HepG2 (cell line): ENCODE results near the gene GNAS-AS1.

Source experiments
- CAMTA2 ChIP-seq: sonication (generic); formaldehyde crosslinking; IDR thresholded peaks from 2 replicates; pipeline ENCODE4 v1.4.0; 2020; ENCODE audit warnings: mild to moderate bottlenecking, missing genetic modification reagents, borderline replicate concordance
- CEBPG ChIP-seq: IDR thresholded peaks from 2 replicates; pipeline ENCODE4 v1.6.1; 2016
- HNRNPL ChIP-seq: fragments of 200-400 bp; formaldehyde crosslinking; IDR thresholded peaks from 2 replicates; pipeline ENCODE4 v1.6.1; 2017; ENCODE audit warnings: mild to moderate bottlenecking, low read depth, low read length
- HOXA7 ChIP-seq: sonication (generic); formaldehyde crosslinking; IDR thresholded peaks from 2 replicates; pipeline ENCODE4 v1.8.1; 2022; ENCODE audit warnings: mild to moderate bottlenecking, missing genetic modification reagents, moderate library complexity
- MYNN ChIP-seq: sonication (generic); formaldehyde crosslinking; IDR thresholded peaks from 2 replicates; pipeline ENCODE4 v1.4.0; 2020; ENCODE audit warnings: mild to moderate bottlenecking, low read depth, missing genetic modification reagents
- POLR2A ChIP-seq, 2 experiments: IDR thresholded peaks; 2 replicates each; pipeline ENCODE4 v1.6.1; 2011; ENCODE audit warnings: low read depth in 2 of 2, low read length in 2 of 2, mild to moderate bottlenecking in 1 of 2, moderate library complexity in 1 of 2; ENCODE audit not compliant: insufficient read depth in 1 of 2
- ZSCAN21 ChIP-seq: sonication (generic); formaldehyde crosslinking; IDR thresholded peaks from 2 replicates; pipeline ENCODE4 v1.8.0; 2022; ENCODE audit warnings: mild to moderate bottlenecking, missing genetic modification reagents, moderate library complexity, borderline replicate concordance

GRCh38 chr20:58837717-58838116 lies 13.0 kb downstream of the GNAS-AS1 start:
- no peak for TF ChIP-seq POLR2A (IDR thresholded peaks at IDR 0.05; ENCODE audit: insufficient read depth in 1 of 2, low read depth in 2 of 2, low read length in 2 of 2)
- no peak for TF ChIP-seq CEBPG (CRISPR knock-in tag)
- TF ChIP-seq MYNN: no peak
- TF ChIP-seq ZSCAN21: no peak
- no peak for TF ChIP-seq CAMTA2 (CRISPR knock-in tag)
- no peak for TF ChIP-seq HOXA7
- no peak for TF ChIP-seq HNRNPL
